K562 (cell line): Measurements from ENCODE around the gene MBOAT7. TPM values are rescaled to one million over a fixed set of nuclear protein-coding genes. Genes with fewer than 3 reads are reported as not detected.

Experiments used
- CCAR2 ChIP-seq: fragments of 200-400 bp; formaldehyde crosslinking; IDR thresholded peaks from 2 replicates; pipeline ENCODE4 v1.6.1; 2017; ENCODE audit warnings: mild to moderate bottlenecking, low read depth, low read length
- DDX20 ChIP-seq: fragments of 450-650 bp; IDR thresholded peaks from 2 replicates; pipeline ENCODE4 v1.6.1; 2016; ENCODE audit warnings: missing genetic modification characterization, low read depth, mild to moderate bottlenecking, missing compliant biosample characterization, moderate library complexity
- EGR1 ChIP-seq: fragments of 450-650 bp; conservative IDR thresholded peaks from 2 replicates; pipeline ENCODE4 v1.6.1; 2017; ENCODE audit warnings: mild to moderate bottlenecking
- EP400 ChIP-seq: fragments of 450-650 bp; IDR thresholded peaks from 2 replicates; pipeline ENCODE4 v1.6.1; 2017; ENCODE audit warnings: antibody characterized with exemption, mild to moderate bottlenecking, moderate library complexity
- FOXK2 ChIP-seq, 2 experiments: fragments of 450-650 bp; IDR thresholded peaks in 1 of 2; conservative IDR thresholded peaks in 1 of 2; 2 replicates each; pipeline ENCODE4 v1.6.1; 2016; ENCODE audit warnings: low read depth in 2 of 2, mild to moderate bottlenecking in 1 of 2
- FOXO4 ChIP-seq: fragments of 450-650 bp; formaldehyde crosslinking; IDR thresholded peaks from 2 replicates; pipeline ENCODE4 v1.4.0; 2020; ENCODE audit warnings: mild to moderate bottlenecking, moderate library complexity
- FOXP1 ChIP-seq: sonication (generic); formaldehyde crosslinking; IDR thresholded peaks from 2 replicates; pipeline ENCODE4 v1.8.0; 2022; ENCODE audit warnings: mild to moderate bottlenecking, missing genetic modification reagents
- IRF2 ChIP-seq: sonication (generic); formaldehyde crosslinking; IDR thresholded peaks from 2 replicates; pipeline ENCODE4 v1.8.1; 2022; ENCODE audit warnings: mild to moderate bottlenecking, missing genetic modification reagents
- KLF13 ChIP-seq: fragments of 450-650 bp; IDR thresholded peaks from 2 replicates; pipeline ENCODE4 v1.6.1; 2016; ENCODE audit warnings: missing genetic modification characterization, low read depth, mild to moderate bottlenecking, missing compliant biosample characterization, moderate library complexity, borderline replicate concordance
- MTA2 ChIP-seq: fragments of 450-650 bp; IDR thresholded peaks from 2 replicates; pipeline ENCODE4 v1.6.1; 2016; ENCODE audit warnings: low read depth
- NR3C1 ChIP-seq: sonication (generic); formaldehyde crosslinking; IDR thresholded peaks from 2 replicates; pipeline ENCODE4 v1.8.1; 2022; ENCODE audit warnings: missing genetic modification reagents
- POU5F1 ChIP-seq: fragments of 150-350 bp; IDR thresholded peaks from 2 replicates; pipeline ENCODE4 v1.6.1; 2014; ENCODE audit warnings: borderline replicate concordance, low read length, low read depth, mild to moderate bottlenecking; ENCODE audit not compliant: partially characterized antibody
- RBM14 ChIP-seq: fragments of 200-400 bp; formaldehyde crosslinking; IDR thresholded peaks from 2 replicates; pipeline ENCODE4 v1.6.1; 2018; ENCODE audit warnings: low read depth, mild to moderate bottlenecking, low read length, moderate library complexity, borderline replicate concordance; ENCODE audit not compliant: insufficient read depth
- SAP30 ChIP-seq: fragments of 200-600 bp; sonication (generic); IDR thresholded peaks from 2 replicates; pipeline ENCODE4 v1.6.1; 2012; ENCODE audit warnings: borderline replicate concordance, low read depth, mild to moderate bottlenecking, moderate library complexity, low read length, control low read depth, inconsistent platforms; ENCODE audit not compliant: insufficient read depth, poor library complexity, severe bottlenecking
- SPI1 ChIP-seq: IDR thresholded peaks from 2 replicates; pipeline ENCODE4 v1.6.1; 2011; ENCODE audit warnings: low read depth, low read length, control low read depth, borderline replicate concordance
- SRSF7 ChIP-seq: fragments of 200-400 bp; formaldehyde crosslinking; optimal IDR thresholded peaks from 2 replicates; pipeline ENCODE3; 2017; ENCODE audit warnings: mild to moderate bottlenecking, low read depth, low read length
- TRIM28 ChIP-seq: fragments of 450-650 bp; IDR thresholded peaks from 2 replicates; pipeline ENCODE4 v1.6.1; 2017
- UBTF ChIP-seq, 2 experiments: IDR thresholded peaks; 2 replicates each; pipeline ENCODE4 v1.6.1; 2012; ENCODE audit warnings: improper control_type of control experiment in 2 of 2, low read depth in 2 of 2, low read length in 2 of 2, borderline replicate concordance in 1 of 2
- YBX1 ChIP-seq: fragments of 450-650 bp; IDR thresholded peaks from 2 replicates; pipeline ENCODE4 v1.7.1; 2016; ENCODE audit warnings: mild to moderate bottlenecking
- ZNF146 ChIP-seq: IDR thresholded peaks from one replicate; pipeline ENCODE4 v1.6.1; 2018; ENCODE audit warnings: missing compliant biosample characterization; ENCODE audit not compliant: unreplicated experiment
- ZNF232 ChIP-seq: sonication (generic); formaldehyde crosslinking; IDR thresholded peaks from 2 replicates; pipeline ENCODE4 v1.8.0; 2022; ENCODE audit warnings: mild to moderate bottlenecking, missing genetic modification reagents
- ZNF507 ChIP-seq: conservative IDR thresholded peaks from 2 replicates; pipeline ENCODE4 v1.6.1; 2017; ENCODE audit warnings: missing genetic modification characterization, missing compliant biosample characterization
- ZNF830 ChIP-seq: fragments of 250-450 bp; sonication (Bioruptor Pico); IDR thresholded peaks from 2 replicates; pipeline ENCODE4 v1.5.0; 2021; ENCODE audit warnings: mild to moderate bottlenecking
- polyA plus RNA-seq, 8 experiments: library from polyadenylated mRNA; depleted of rRNA in 4 of 8; stranded (reverse) in 5 of 8; unstranded in 3 of 8; fragments of >200 nt; fragmentation: Nextera tagmentation in 2 of 8; fragmentation: Illumina TruSeq in 1 of 8; extraction: Ambion mirVana in 2 of 8; extraction: Trizol in 1 of 8; gene quantifications; 2 replicates each; pipeline versions ENCODE4 v1.2.1 to v1.2.3, GENCODE V29; 2011 to 2014; ENCODE audit warnings: inconsistent platforms in 1 of 8, missing spikeins in 1 of 8
- total RNA-seq, 7 experiments: library from RNA; depleted of rRNA in 6 of 7; stranded (reverse); fragments of >200 nt in 6 of 7; fragmentation: Illumina TruSeq in 2 of 7; extraction: Trizol in 2 of 7; gene quantifications; 2 replicates each; pipeline versions ENCODE4 v1.2.1 to v1.2.3, GENCODE V29; 2011 to 2021; ENCODE audit warnings: low replicate concordance in 1 of 7
- TF ChIP-seq, protein P1 (sequence below): sonication (generic); IDR thresholded peaks from 2 replicates; pipeline ENCODE4 v1.6.1; 2016

The MBOAT7 gene
- total and polyA plus RNA-seq, 9 of the 15 experiments (the other 6 are each of a cell fraction or from before 2014, with no cell fraction given): 1.4 to 153 (median 56.1) TPM

GRCh38 chr19:54231077-54231931 lies 41.9 kb upstream of the MBOAT7 start (continued):
- TF ChIP-seq SAP30: no peak
- TF ChIP-seq IRF2: no peak
- TF ChIP-seq POU5F1: no peak
- TF ChIP-seq FOXP1 (CRISPR knock-in tag): no peak
- TF ChIP-seq ZNF146 (CRISPR knock-in tag): no peak
- no peak for TF ChIP-seq ZNF507 (tag)
- TF ChIP-seq KLF13 (tag): no peak
- TF ChIP-seq SPI1: no peak
- no peak for TF ChIP-seq FOXO4 (CRISPR knock-in tag)
- TF ChIP-seq, protein P1, sequence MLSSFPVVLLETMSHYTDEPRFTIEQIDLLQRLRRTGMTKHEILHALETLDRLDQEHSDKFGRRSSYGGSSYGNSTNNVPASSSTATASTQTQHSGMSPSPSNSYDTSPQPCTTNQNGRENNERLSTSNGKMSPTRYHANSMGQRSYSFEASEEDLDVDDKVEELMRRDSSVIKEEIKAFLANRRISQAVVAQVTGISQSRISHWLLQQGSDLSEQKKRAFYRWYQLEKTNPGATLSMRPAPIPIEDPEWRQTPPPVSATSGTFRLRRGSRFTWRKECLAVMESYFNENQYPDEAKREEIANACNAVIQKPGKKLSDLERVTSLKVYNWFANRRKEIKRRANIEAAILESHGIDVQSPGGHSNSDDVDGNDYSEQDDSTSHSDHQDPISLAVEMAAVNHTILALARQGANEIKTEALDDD: no peak
- TF ChIP-seq FOXK2 (conservative IDR thresholded peaks at IDR 0.05 in 1 of 2, IDR thresholded peaks at IDR 0.05 in 1 of 2; ENCODE audit: low read depth in 2 of 2): no peak
- TF ChIP-seq EP400: no peak
- TF ChIP-seq RBM14: no peak
- no peak for TF ChIP-seq SRSF7
- no peak for TF ChIP-seq UBTF (IDR thresholded peaks at IDR 0.05; ENCODE audit: borderline replicate concordance in 1 of 2, low read depth in 2 of 2, low read length in 2 of 2)
- TF ChIP-seq ZNF232: no peak
- TF ChIP-seq YBX1: no peak
- TF ChIP-seq CCAR2: no peak
- TF ChIP-seq DDX20 (tag): no peak
- no peak for TF ChIP-seq NR3C1 (CRISPR knock-in tag)
- TF ChIP-seq EGR1: no peak
- TF ChIP-seq MTA2: no peak
- no peak for TF ChIP-seq TRIM28
- no peak for TF ChIP-seq ZNF830 (CRISPR knock-in tag)
